Breast epithelium (tissue), 3 donors: ENCODE measurements around the gene GJB3.

Source experiments
- CTCF ChIP-seq, 3 donors: fragments of 450-650 bp; IDR thresholded peaks; one replicate each; pipeline ENCODE4 v1.5.1; 2016 to 2017; ENCODE audit warnings: antibody characterized with exemption in 3 of 3, mild to moderate bottlenecking in 3 of 3, moderate library complexity in 3 of 3
- POLR2A ChIP-seq: fragments of 450-650 bp; IDR thresholded peaks from one replicate; pipeline ENCODE4 v1.6.1; 2016; ENCODE audit warnings: antibody characterized with exemption, mild to moderate bottlenecking, moderate library complexity

GRCh38 chr1:34828611-34829010, 47.6 kb downstream of the GJB3 start:
- TF ChIP-seq CTCF (IDR thresholded peaks at IDR 0.05) (no peak), POLR2A (no peak)
